IMR-90 (cell line): ENCODE data around the gene DEAF1.

Source experiments
- CTCF ChIP-seq: conservative IDR thresholded peaks from 2 replicates; pipeline ENCODE4 v1.5.1; 2012; ENCODE audit warnings: mild to moderate bottlenecking, low read depth, low read length, improper control_type of control experiment
- POLR2A ChIP-seq: IDR thresholded peaks from 2 replicates; pipeline ENCODE4 v1.6.1; 2012; ENCODE audit warnings: mild to moderate bottlenecking, low read depth, low read length
- SMC3 ChIP-seq: fragments of 150-350 bp; IDR thresholded peaks from 2 replicates; pipeline ENCODE4 v1.6.1; 2016; ENCODE audit warnings: low read depth, mild to moderate bottlenecking, antibody characterized with exemption, low read length, moderate library complexity
- USF2 ChIP-seq: fragments of 150-350 bp; IDR thresholded peaks from 2 replicates; pipeline ENCODE4 v1.6.1; 2017; ENCODE audit warnings: mild to moderate bottlenecking, antibody characterized with exemption, low read length, low read depth

- no peak for TF ChIP-seq CTCF
- no peak for TF ChIP-seq SMC3
- TF ChIP-seq USF2 = no peak
- TF ChIP-seq POLR2A = no peak
These were observed 65.8 kb downstream of the DEAF1 start for GRCh38 chr11:629237-629583.
